ENCODE results near the gene PPP4C. TPM values are rescaled to one million over a fixed set of nuclear protein-coding genes. Genes with fewer than 3 reads are reported as not detected.

The PPP4C gene
- total RNA-seq, 1 donor from 2014 or later: 128 TPM

DNA sequence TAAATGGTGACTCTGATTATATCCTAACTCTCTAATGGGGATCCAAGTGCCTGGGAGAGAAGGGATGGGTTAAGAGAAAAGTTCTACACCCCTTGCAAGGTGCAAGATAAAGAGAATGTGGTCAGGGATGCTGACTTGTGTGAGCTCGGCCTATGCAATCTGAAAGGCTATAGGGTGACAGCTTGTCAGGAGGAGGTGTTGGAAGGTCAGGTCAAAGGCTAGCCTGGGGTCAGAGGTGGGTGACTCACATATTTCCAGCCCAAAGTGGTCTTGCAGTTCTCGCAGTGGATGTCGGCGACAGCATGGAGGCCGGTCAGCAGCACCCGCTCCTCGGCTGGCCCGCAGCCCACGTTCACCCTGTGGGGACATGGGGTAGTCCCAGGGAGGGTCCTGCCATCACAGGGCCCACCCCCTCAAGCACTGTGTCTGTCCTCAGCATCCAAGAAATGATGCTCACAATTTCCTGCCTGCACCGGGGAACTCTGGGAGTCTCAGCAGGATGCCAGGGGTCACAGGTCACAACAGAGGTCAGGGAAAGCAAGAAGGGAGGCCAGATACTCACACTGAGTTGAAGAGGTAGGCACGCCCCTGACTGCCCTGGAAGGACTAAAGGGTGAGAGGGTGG, 18.9 kb downstream of the PPP4C start:
- DNase-seq (ENCODE audit: extremely low spot score, unreplicated experiment): no peak
- TF ChIP-seq, protein P1, sequence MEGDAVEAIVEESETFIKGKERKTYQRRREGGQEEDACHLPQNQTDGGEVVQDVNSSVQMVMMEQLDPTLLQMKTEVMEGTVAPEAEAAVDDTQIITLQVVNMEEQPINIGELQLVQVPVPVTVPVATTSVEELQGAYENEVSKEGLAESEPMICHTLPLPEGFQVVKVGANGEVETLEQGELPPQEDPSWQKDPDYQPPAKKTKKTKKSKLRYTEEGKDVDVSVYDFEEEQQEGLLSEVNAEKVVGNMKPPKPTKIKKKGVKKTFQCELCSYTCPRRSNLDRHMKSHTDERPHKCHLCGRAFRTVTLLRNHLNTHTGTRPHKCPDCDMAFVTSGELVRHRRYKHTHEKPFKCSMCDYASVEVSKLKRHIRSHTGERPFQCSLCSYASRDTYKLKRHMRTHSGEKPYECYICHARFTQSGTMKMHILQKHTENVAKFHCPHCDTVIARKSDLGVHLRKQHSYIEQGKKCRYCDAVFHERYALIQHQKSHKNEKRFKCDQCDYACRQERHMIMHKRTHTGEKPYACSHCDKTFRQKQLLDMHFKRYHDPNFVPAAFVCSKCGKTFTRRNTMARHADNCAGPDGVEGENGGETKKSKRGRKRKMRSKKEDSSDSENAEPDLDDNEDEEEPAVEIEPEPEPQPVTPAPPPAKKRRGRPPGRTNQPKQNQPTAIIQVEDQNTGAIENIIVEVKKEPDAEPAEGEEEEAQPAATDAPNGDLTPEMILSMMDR (conservative IDR thresholded peaks at IDR 0.05): no peak
- H3K27me3 Mint-ChIP-seq: no peaks in the 10 kb centered on the region
- peaks cover 35% of the 10 kb centered on the region for H3K4me1 Mint-ChIP-seq (ENCODE audit: unreplicated experiment)
- H3K36me3 Mint-ChIP-seq: peaks cover 20% of the 10 kb centered on the region
- peaks cover 18% of the 10 kb centered on the region for H3K9me3 Mint-ChIP-seq
- peak overlapping the region; percentile 89 for H3K4me3 Mint-ChIP-seq
- peak overlapping the region; percentile 68 for H3K27ac Mint-ChIP-seq

DNA sequence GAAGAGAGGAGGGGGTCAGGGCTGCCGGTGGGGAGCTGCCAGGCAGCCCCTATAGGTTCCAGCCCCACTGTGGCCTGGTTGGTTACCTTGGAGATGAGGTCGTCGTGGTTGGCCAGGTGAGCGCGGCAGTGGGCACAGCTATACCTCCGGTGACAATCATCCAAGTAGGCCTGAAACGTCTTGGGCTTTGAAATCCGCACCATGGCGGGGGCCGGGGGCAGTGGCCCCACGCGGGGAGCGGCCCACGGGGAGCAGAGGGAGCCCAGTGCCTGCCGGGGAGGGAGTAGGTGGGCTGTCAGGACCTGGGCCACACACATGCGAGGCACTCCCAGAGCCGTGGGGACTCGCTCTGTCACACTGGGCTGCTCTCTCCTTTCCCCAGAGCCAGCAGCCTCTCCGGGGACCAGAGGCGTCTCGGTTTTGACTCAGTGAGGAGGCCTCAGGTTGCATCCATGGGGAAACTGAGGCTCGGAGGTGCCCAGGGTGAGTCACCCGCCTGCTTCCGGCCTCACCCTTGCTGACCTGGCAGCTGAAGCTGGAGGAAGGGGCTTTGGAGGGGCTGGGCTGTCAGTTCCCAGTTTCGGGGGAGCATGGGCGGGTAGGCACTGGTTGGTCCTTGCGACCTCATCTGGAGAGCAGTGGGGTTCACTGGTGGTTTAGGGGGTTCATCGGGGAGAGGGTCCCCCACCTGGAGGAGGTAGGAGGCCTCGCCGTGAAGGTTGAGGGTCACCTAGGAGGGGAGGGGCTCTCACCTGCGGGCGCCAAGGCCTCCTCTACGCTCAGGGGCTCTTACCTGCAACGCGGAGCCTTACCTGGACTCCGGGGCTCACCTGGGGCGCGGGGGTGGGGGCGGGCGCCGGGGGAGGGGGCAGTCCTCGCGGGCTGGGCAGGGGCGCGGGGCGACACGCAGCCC, 19.6 kb downstream of the PPP4C start:
- H3K4me1 Mint-ChIP-seq (ENCODE audit: unreplicated experiment): peaks cover 27% of the 10 kb centered on the region
- peak overlapping the region; percentile 77 for H3K27ac Mint-ChIP-seq
- peaks cover 20% of the 10 kb centered on the region for H3K36me3 Mint-ChIP-seq
- H3K27me3 Mint-ChIP-seq: no peaks in the 10 kb centered on the region
- DNase-seq (ENCODE audit: extremely low spot score, unreplicated experiment): no peak
- peak overlapping the region; percentile 89 for H3K4me3 Mint-ChIP-seq
- H3K9me3 Mint-ChIP-seq: peaks cover 18% of the 10 kb centered on the region
- TF ChIP-seq, protein P1 (conservative IDR thresholded peaks at IDR 0.05): no peak

DNA sequence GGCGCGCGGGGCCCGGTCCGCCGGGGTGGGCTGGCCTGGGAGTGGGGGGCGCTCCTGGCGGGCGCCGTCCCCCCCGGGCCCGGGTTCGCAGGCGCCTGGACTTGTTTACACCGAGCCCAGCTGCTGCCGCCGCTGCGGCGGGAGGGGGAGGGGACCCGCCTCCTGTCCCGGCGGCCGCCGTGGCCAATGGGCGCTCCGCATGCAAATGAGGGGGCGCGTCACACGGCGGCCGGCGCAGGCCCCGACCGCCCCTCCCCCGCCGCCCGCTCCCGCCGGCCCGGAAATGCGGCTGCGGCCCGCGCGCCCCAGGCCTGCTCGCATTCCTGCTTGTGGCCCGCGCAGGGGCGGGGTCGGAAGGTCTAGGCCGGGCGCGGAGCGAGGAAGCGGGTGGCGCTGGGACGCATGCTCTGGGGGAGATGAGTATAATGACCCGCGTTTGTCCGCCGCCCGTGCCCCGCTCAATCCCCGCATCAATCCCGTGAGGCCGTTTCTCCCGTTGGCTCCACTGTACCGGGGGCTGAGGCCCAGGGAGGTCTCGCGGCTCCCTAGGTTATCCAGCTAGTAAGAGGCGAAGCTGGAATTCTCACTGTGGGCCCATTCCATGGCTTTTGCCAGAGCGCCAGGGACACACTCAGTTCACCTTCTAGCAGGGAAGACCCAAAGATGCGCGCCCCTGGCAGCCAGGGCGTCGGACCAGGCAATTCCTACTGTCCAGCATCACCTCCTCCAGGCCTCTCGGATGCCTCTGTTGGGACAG, 20.5 kb downstream of the PPP4C start, which contains the start of gene YPEL3:
Gene YPEL3 (minus strand): TSS at position 109 of the 757 bp plus-strand sequence. CDS start 731 bp downstream, outside the sequence.
- H3K9me3 Mint-ChIP-seq: peaks cover 18% of the 10 kb centered on the region
- H3K27me3 Mint-ChIP-seq: no peaks in the 10 kb centered on the region
- TF ChIP-seq, protein P1 (conservative IDR thresholded peaks at IDR 0.05): no peak
- peak; percentile 94 for DNase-seq (ENCODE audit: extremely low spot score, unreplicated experiment)
- H3K36me3 Mint-ChIP-seq: peaks cover 20% of the 10 kb centered on the region
- H3K4me3 Mint-ChIP-seq: peak within 1 kb of the TSS; percentile 89
- peaks cover 25% of the 10 kb centered on the region for H3K4me1 Mint-ChIP-seq (ENCODE audit: unreplicated experiment)
- peak within 1 kb of the TSS; percentile 84 for H3K27ac Mint-ChIP-seq

DNA sequence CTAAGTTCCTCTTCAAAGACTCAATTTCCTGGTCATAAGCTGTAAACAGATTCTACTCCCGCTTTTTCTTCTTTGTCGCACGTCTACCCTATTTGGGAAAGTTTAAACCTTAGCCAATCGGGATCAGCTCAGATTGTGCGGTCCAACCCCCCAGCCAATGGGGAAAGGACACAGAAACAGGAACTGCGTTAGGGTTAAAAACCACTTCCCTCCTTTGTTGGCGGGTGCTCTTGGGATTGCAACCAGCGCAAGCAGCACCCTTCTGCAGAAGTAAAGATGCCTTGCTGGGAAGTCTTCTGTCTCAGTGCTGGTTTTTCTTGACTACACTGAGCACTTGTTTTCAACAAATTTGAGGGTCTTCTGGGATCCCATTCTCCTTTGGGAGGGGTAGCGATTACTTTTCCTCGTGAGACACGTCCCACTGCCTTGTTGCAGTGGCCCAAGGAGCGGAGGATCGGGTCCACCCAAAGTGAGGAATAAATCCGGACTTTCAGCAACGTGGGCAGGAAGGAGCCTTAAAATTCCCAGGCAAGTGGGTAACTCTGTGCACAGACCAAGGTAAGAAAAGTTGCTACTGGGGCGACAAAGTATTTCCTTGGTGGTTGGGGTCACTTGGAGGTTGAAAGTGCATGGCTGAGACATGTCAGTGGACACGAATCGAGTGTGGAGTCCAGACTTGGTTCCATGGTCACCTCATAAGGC, 21.2 kb downstream of the PPP4C start:
- Mint-ChIP-seq H3K27me3 (no peaks in the 10 kb centered on the region), H3K9me3 (peaks cover 18% of the 10 kb centered on the region), H3K4me3 (peak overlapping the region; percentile 84), H3K27ac (peak overlapping the region; percentile 84), H3K36me3 (peaks cover 25% of the 10 kb centered on the region), H3K4me1 (ENCODE audit: unreplicated experiment) (peaks cover 21% of the 10 kb centered on the region)
- no peak for DNase-seq (ENCODE audit: extremely low spot score, unreplicated experiment)
- TF ChIP-seq, protein P1 (conservative IDR thresholded peaks at IDR 0.05): no peak

DNA sequence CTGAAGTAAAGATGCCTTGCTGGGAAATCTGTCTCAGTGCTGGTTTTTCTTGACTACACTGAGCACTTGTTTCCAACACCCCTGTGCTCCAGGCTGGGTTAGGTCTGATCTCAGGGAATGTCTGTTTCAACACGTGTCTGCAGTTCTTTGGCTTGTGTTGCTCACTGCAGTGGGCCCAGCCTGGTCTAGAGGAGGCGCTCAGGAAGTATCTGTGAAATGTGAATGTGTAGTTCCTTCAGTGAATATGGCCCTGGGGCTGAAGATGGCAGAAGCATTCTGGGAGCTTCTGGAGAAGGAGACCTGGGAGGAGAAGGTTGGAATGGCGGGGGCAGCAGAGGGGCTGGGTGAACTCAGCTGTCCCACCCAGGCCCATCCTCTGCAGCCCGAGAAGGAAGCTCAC, 28.3 kb downstream of the PPP4C start:
- Mint-ChIP-seq H3K36me3 (peaks cover 31% of the 10 kb centered on the region), H3K4me3 (peak overlapping the region; percentile 65), H3K9me3 (no peaks in the 10 kb centered on the region), H3K27me3 (no peaks in the 10 kb centered on the region), H3K27ac (peak overlapping the region; percentile 90), H3K4me1 (ENCODE audit: unreplicated experiment) (peaks cover 5% of the 10 kb centered on the region)
- TF ChIP-seq, protein P1 (conservative IDR thresholded peaks at IDR 0.05): no peak
- DNase-seq (ENCODE audit: extremely low spot score, unreplicated experiment): no peak

Data from type B pancreatic cell (in vitro differentiated cells).